Measurements from ENCODE around the gene PRM1. TPM values are rescaled to one million over a fixed set of nuclear protein-coding genes. Genes with fewer than 3 reads are reported as not detected.
"Not testable (repeated sequence)": the region's sequence is repeated elsewhere in the genome, so short reads cannot be mapped to it uniquely, and the experiment has no call there.

PRM1 gene
- total RNA-seq, 2 donors from 2014 or later = not detected

GRCh38 chr16:11300560-11300892 is 19.4 kb upstream of the PRM1 start:
- intact Hi-C loops (cut with DNase I) = no loop called here
- DNase-seq (no peak), ATAC-seq (no peak)

GRCh38 chr16:11299865-11300559 is 18.9 kb upstream of the PRM1 start:
- intact Hi-C loops (cut with DNase I) = no loop called here
- DNase-seq (no peak), ATAC-seq (no peak)

GRCh38 chr16:11298950-11299547 is 17.9 kb upstream of the PRM1 start:
- DNase-seq; intact Hi-C loops (cut with DNase I); ATAC-seq: not testable (repeated sequence)

GRCh38 chr16:11298143-11298900 is 17.2 kb upstream of the PRM1 start:
- DNase-seq (no peak), ATAC-seq (no peak)
- intact Hi-C loops (cut with DNase I) = no loop called here

GRCh38 chr16:11297492-11298142 is 16.5 kb upstream of the PRM1 start:
- intact Hi-C loops (cut with DNase I) = no loop called here
- DNase-seq = peak; percentile 49
- ATAC-seq = peak; percentile 94 to 97

GRCh38 chr16:11296706-11297491 is 15.8 kb upstream of the PRM1 start:
- DNase-seq (no peak), ATAC-seq (peak; percentile 29 to 56)
- intact Hi-C loops (cut with DNase I) = no loop called here

- ATAC-seq (no peak), DNase-seq (no peak)
- intact Hi-C loops (cut with DNase I) = no loop called here
These were observed 15.2 kb upstream of the PRM1 start for GRCh38 chr16:11296351-11296705.

GRCh38 chr16:11295672-11296071 is 14.5 kb upstream of the PRM1 start:
- no peak for ATAC-seq
- intact Hi-C loops (cut with DNase I) = no loop called here
- DNase-seq = no peak

- DNase-seq = no peak
- no peak for ATAC-seq
- intact Hi-C loops (cut with DNase I) = no loop called here
These were observed 11.1 kb upstream of the PRM1 start for GRCh38 chr16:11292076-11292748.

GRCh38 chr16:11291091-11291703 is 10.1 kb upstream of the PRM1 start:
- intact Hi-C loops (cut with DNase I) = no loop called here
- ATAC-seq (no peak), DNase-seq (no peak)

GRCh38 chr16:11290102-11290893 is 9.2 kb upstream of the PRM1 start:
- DNase-seq = no peak
- no peak for ATAC-seq
- intact Hi-C loops (cut with DNase I) = no loop called here

- DNase-seq; ATAC-seq; intact Hi-C loops (cut with DNase I): not testable (repeated sequence)
These were observed 8.6 kb upstream of the PRM1 start for GRCh38 chr16:11289696-11290095.

- no peak for ATAC-seq
- intact Hi-C loops (cut with DNase I) = no loop called here
- DNase-seq = no peak
These were observed 8.1 kb upstream of the PRM1 start for GRCh38 chr16:11289202-11289601.

GRCh38 chr16:11285842-11286241 is 4.7 kb upstream of the PRM1 start:
- DNase-seq = no peak
- intact Hi-C loops (cut with DNase I) = no loop called here
- no peak for ATAC-seq

GRCh38 chr16:11283820-11284248 is 2.7 kb upstream of the PRM1 start:
- no peak for DNase-seq
- intact Hi-C loops (cut with DNase I) = no loop called here
- no peak for ATAC-seq

GRCh38 chr16:11278681-11279628 is 2.2 kb downstream of the PRM1 start:
- DNase-seq (no peak), ATAC-seq (no peak)
- intact Hi-C loops (cut with DNase I) = no loop called here

All from left cardiac atrium (tissue), 4 donors.